Heart left ventricle (tissue), 13 donors: ENCODE data around the gene C15orf39.

Source experiments
- POLR2A ChIP-seq, 2 donors: fragments of 450-650 bp; IDR thresholded peaks; one replicate each; pipeline ENCODE4 v1.6.1; 2017; ENCODE audit warnings: antibody characterized with exemption in 2 of 2, mild to moderate bottlenecking in 2 of 2, moderate library complexity in 2 of 2
- TF ChIP-seq, protein P1 (sequence below), 12 donors: fragments of 200-600 bp; sonication (generic) in 4 of 12; IDR thresholded peaks; one replicate each; pipeline versions ENCODE4 v1.5.0 to v1.8.0; 2018 to 2022; ENCODE audit warnings: antibody characterized with exemption in 12 of 12, mild to moderate bottlenecking in 5 of 12
- donor health status: ischemic (EF 13 %, LVEDD 7.1; RV severe dilation, severe dysfunction).
- donor health status: DM: no; HTN: yes; CAD: no.
- donor health status: DM: no; HTN: no; CAD: no.
- donor health status: ischemic (EF 25% LVEDD 6.9; RV normal size, moderate dysfunction).
- donor health status: ischemic (EF 25% LVEDD 5.7; RV mildly dilated, moderate dysfunction).
- donor health status: ischemic (EF 35%, LVEDD 5.7; RV mildly dilated, moderate dysfunction).
- donor health status: nonischemic (EF 11% LVEDD 7.7; RV severe dilation, severe dysfunction).
- donor health status: DM: yes; HTN: yes; CAD: no.
- donor health status: PGD.
- donor health status: ischemic (EF 29% LVEDD 5.4; RV normal size, mild dysfunction).
- donor health status: nonischemic (EF 23%, LVEDD 6.1; RV moderate dilation, normal function).

GRCh38 chr15:75235760-75236729 is 34.4 kb downstream of the C15orf39 start:
- TF ChIP-seq, protein P1, sequence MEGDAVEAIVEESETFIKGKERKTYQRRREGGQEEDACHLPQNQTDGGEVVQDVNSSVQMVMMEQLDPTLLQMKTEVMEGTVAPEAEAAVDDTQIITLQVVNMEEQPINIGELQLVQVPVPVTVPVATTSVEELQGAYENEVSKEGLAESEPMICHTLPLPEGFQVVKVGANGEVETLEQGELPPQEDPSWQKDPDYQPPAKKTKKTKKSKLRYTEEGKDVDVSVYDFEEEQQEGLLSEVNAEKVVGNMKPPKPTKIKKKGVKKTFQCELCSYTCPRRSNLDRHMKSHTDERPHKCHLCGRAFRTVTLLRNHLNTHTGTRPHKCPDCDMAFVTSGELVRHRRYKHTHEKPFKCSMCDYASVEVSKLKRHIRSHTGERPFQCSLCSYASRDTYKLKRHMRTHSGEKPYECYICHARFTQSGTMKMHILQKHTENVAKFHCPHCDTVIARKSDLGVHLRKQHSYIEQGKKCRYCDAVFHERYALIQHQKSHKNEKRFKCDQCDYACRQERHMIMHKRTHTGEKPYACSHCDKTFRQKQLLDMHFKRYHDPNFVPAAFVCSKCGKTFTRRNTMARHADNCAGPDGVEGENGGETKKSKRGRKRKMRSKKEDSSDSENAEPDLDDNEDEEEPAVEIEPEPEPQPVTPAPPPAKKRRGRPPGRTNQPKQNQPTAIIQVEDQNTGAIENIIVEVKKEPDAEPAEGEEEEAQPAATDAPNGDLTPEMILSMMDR (IDR thresholded peaks at IDR 0.05): no peak
- no peak for TF ChIP-seq POLR2A (IDR thresholded peaks at IDR 0.05)
